HUDEP-2 (cell line): ENCODE measurements around the gene NAA60.
"Not testable (repeated sequence)": the region's sequence is repeated elsewhere in the genome, so short reads cannot be mapped to it uniquely, and the experiment has no call there.

Experiments
- DNase-seq, 76 experiments: peaks; one replicate each; lab custom pipeline; 2025; ENCODE audit not compliant: unreplicated experiment in 76 of 76; lab: John Stamatoyannopoulos, UW

NAA60 gene

GRCh38 chr16:3460585-3460984 is 17.1 kb downstream of the NAA60 start:
- no peak for DNase-seq

GRCh38 chr16:3461151-3461550 is 17.7 kb downstream of the NAA60 start:
- peak in 12 of 76 experiments; percentile 5 to 42 (median 12) for DNase-seq

- no peak for DNase-seq
Measured at GRCh38 chr16:3465301-3465700, 21.8 kb downstream of the NAA60 start.

GRCh38 chr16:3465911-3466584 is 22.6 kb downstream of the NAA60 start:
- no peak for DNase-seq

- DNase-seq, result no peak
Measured at GRCh38 chr16:3467182-3467581, 23.7 kb downstream of the NAA60 start.

GRCh38 chr16:3467921-3468320 is 24.4 kb downstream of the NAA60 start:
- no peak for DNase-seq

GRCh38 chr16:3468501-3468900 is 25.0 kb downstream of the NAA60 start:
- DNase-seq, result no peak

GRCh38 chr16:3469736-3470135 is 26.3 kb downstream of the NAA60 start:
- DNase-seq, result no peak

- DNase-seq, result no peak
Measured at GRCh38 chr16:3470723-3471122, 27.2 kb downstream of the NAA60 start.

GRCh38 chr16:3471518-3472176 is 28.2 kb downstream of the NAA60 start:
- DNase-seq, result no peak

GRCh38 chr16:3472878-3473595 is 29.6 kb downstream of the NAA60 start:
- DNase-seq, result no peak

GRCh38 chr16:3473596-3473943 is 30.1 kb downstream of the NAA60 start:
- DNase-seq, result not testable (repeated sequence)

GRCh38 chr16:3474136-3474779 is 30.8 kb downstream of the NAA60 start:
- peak in 66 of 76 experiments; percentile 8 to 80 (median 58) for DNase-seq

GRCh38 chr16:3474870-3475269 is 31.4 kb downstream of the NAA60 start:
- DNase-seq, result not testable (repeated sequence)

GRCh38 chr16:3475604-3476375 is 32.3 kb downstream of the NAA60 start:
- no peak for DNase-seq

- no peak for DNase-seq
Measured at GRCh38 chr16:3476409-3476808, 32.9 kb downstream of the NAA60 start.

GRCh38 chr16:3478242-3478925 is 34.9 kb downstream of the NAA60 start:
- DNase-seq, result no peak

GRCh38 chr16:3479654-3480216 is 36.3 kb downstream of the NAA60 start:
- no peak for DNase-seq

- no peak for DNase-seq
Measured at GRCh38 chr16:3480901-3481695, 37.6 kb downstream of the NAA60 start.
